HEK293T (cell line): ENCODE data around the gene ANKRD62.
"Not testable (repeated sequence)": the region's sequence is repeated elsewhere in the genome, so short reads cannot be mapped to it uniquely, and the experiment has no call there.

Experiments used
- CTCF ChIA-PET: fragments of 350-600 bp; formaldehyde crosslinking; extraction: SDS; loops from one replicate; lab custom pipeline; 2021; ENCODE audit warnings: antibody characterized with exemption, inconsistent platforms; lab: Yijun Ruan, JAX
- POLR2A ChIA-PET: fragments of 350-600 bp; formaldehyde crosslinking; extraction: SDS; loops from one replicate; lab custom pipeline; 2020; ENCODE audit warnings: antibody characterized with exemption, inconsistent platforms; lab: Yijun Ruan, JAX
- DNase-seq: peaks from one replicate; pipeline ENCODE4 v3.0.0; 2012; ENCODE audit warnings: mixed read lengths; ENCODE audit errors: extremely low spot score
- ARNT ChIP-seq: fragments of 450-650 bp; IDR thresholded peaks from 2 replicates; pipeline ENCODE4 v1.6.1; 2017; ENCODE audit warnings: mild to moderate bottlenecking
- BHLHE40 ChIP-seq: fragments of 450-650 bp; IDR thresholded peaks from 2 replicates; pipeline ENCODE4 v1.6.1; 2016; ENCODE audit warnings: mild to moderate bottlenecking, moderate library complexity, borderline replicate concordance
- CTBP1 ChIP-seq: fragments of 450-650 bp; IDR thresholded peaks from 2 replicates; pipeline ENCODE4 v1.6.1; 2016; ENCODE audit warnings: borderline replicate concordance
- ELF4 ChIP-seq: fragments of 450-650 bp; IDR thresholded peaks from 2 replicates; pipeline ENCODE4 v1.6.1; 2017; ENCODE audit warnings: antibody characterized with exemption
- FOXA1 ChIP-seq: fragments of 450-650 bp; IDR thresholded peaks from 2 replicates; pipeline ENCODE4 v1.6.1; 2016; ENCODE audit warnings: mild to moderate bottlenecking
- FOXK2 ChIP-seq: fragments of 450-650 bp; IDR thresholded peaks from 2 replicates; pipeline ENCODE4 v1.6.1; 2016; ENCODE audit warnings: mild to moderate bottlenecking
- FOXM1 ChIP-seq: fragments of 450-650 bp; IDR thresholded peaks from 2 replicates; pipeline ENCODE4 v1.6.1; 2017; ENCODE audit warnings: mild to moderate bottlenecking, borderline replicate concordance
- HDGF ChIP-seq: fragments of 450-650 bp; IDR thresholded peaks from 2 replicates; pipeline ENCODE4 v1.6.1; 2017; ENCODE audit warnings: antibody characterized with exemption, borderline replicate concordance
- L3MBTL2 ChIP-seq: fragments of 450-650 bp; conservative IDR thresholded peaks from 2 replicates; pipeline ENCODE4 v1.6.1; 2016; ENCODE audit warnings: mild to moderate bottlenecking
- LEF1 ChIP-seq: fragments of 450-650 bp; IDR thresholded peaks from 2 replicates; pipeline ENCODE4 v1.6.1; 2017; ENCODE audit warnings: mild to moderate bottlenecking, borderline replicate concordance
- NFRKB ChIP-seq: fragments of 450-650 bp; IDR thresholded peaks from 2 replicates; pipeline ENCODE4 v1.6.1; 2016; ENCODE audit warnings: mild to moderate bottlenecking, moderate library complexity
- PKNOX1 ChIP-seq: fragments of 450-650 bp; IDR thresholded peaks from 2 replicates; pipeline ENCODE4 v1.6.1; 2016
- SP1 ChIP-seq: fragments of 450-650 bp; IDR thresholded peaks from 2 replicates; pipeline ENCODE4 v1.6.1; 2017
- SUZ12 ChIP-seq: fragments of 450-650 bp; IDR thresholded peaks from 2 replicates; pipeline ENCODE4 v1.6.1; 2016; ENCODE audit warnings: mild to moderate bottlenecking
- TARDBP ChIP-seq: fragments of 450-650 bp; IDR thresholded peaks from 2 replicates; pipeline ENCODE4 v1.6.1; 2016
- ZNF384 ChIP-seq: fragments of 450-650 bp; IDR thresholded peaks from 2 replicates; pipeline ENCODE4 v1.6.1; 2016

The ANKRD62 gene

GRCh38 chr18:12065397-12065796 lies 28.2 kb upstream of the ANKRD62 start:
- ChIA-PET CTCF (no interaction called here), POLR2A (no interaction called here)
- DNase-seq, result no peak
- no peak for TF ChIP-seq FOXA1
- TF ChIP-seq BHLHE40, result no peak
- no peak for TF ChIP-seq CTBP1
- TF ChIP-seq TARDBP, result no peak
- TF ChIP-seq ARNT, result no peak
- no peak for TF ChIP-seq L3MBTL2
- no peak for TF ChIP-seq LEF1
- no peak for TF ChIP-seq SP1
- TF ChIP-seq HDGF, result no peak
- TF ChIP-seq ZNF384, result no peak
- TF ChIP-seq PKNOX1, result no peak

- ChIA-PET CTCF (no interaction called here), POLR2A (no interaction called here)
These were observed 26.6 kb upstream of the ANKRD62 start for GRCh38 chr18:12066910-12067511.

GRCh38 chr18:12067671-12068070 lies 26.0 kb upstream of the ANKRD62 start:
- ChIA-PET CTCF (no interaction called here), POLR2A (no interaction called here)

More at GRCh38 chr18:12066910-12067511, 26.6 kb upstream of the ANKRD62 start:
- no peak for DNase-seq
- no peak for TF ChIP-seq ZNF384
- TF ChIP-seq FOXK2, result no peak
- TF ChIP-seq FOXA1, result no peak

GRCh38 chr18:12068316-12068949 lies 25.2 kb upstream of the ANKRD62 start:
- CTCF ChIA-PET, DNase-seq, POLR2A ChIA-PET: not testable (repeated sequence)

More at GRCh38 chr18:12067671-12068070, 26.0 kb upstream of the ANKRD62 start:
- TF ChIP-seq LEF1, result no peak
- no peak for TF ChIP-seq SP1
- no peak for TF ChIP-seq SUZ12
- no peak for TF ChIP-seq L3MBTL2
- TF ChIP-seq HDGF, result no peak
- no peak for TF ChIP-seq NFRKB
- no peak for TF ChIP-seq PKNOX1
- no peak for TF ChIP-seq BHLHE40
- TF ChIP-seq ELF4, result no peak
- TF ChIP-seq TARDBP, result no peak
- TF ChIP-seq FOXM1, result no peak
- no peak for TF ChIP-seq ZNF384
- no peak for TF ChIP-seq FOXA1
- no peak for TF ChIP-seq ARNT
- TF ChIP-seq CTBP1, result no peak
- TF ChIP-seq FOXK2, result no peak
- no peak for DNase-seq

GRCh38 chr18:12068950-12069320 lies 24.7 kb upstream of the ANKRD62 start:
- TF ChIP-seq FOXA1, result no peak
- TF ChIP-seq TARDBP, result no peak
- no peak for TF ChIP-seq ARNT
- no peak for TF ChIP-seq LEF1
- TF ChIP-seq L3MBTL2, result no peak
- TF ChIP-seq CTBP1, result no peak
- no peak for TF ChIP-seq SUZ12
- no peak for DNase-seq
- ChIA-PET POLR2A (no interaction called here), CTCF (no interaction called here)

GRCh38 chr18:12071066-12071465 lies 22.6 kb upstream of the ANKRD62 start:
- POLR2A ChIA-PET, DNase-seq, CTCF ChIA-PET: not testable (repeated sequence)

- POLR2A ChIA-PET, result no interaction called here
- TF ChIP-seq HDGF (no peak), FOXA1 (no peak), ZNF384 (no peak), NFRKB (no peak), SUZ12 (no peak), TARDBP (no peak), FOXM1 (no peak), CTBP1 (no peak)
- CTCF ChIA-PET, result no interaction called here
- DNase-seq, result no peak
These were observed 20.6 kb upstream of the ANKRD62 start for GRCh38 chr18:12072996-12073395.

GRCh38 chr18:12074736-12075135 lies 18.9 kb upstream of the ANKRD62 start:
- CTCF ChIA-PET, result interaction anchor here (0.8 kb wide), 1 partner anchor 162 kb away, joined by 3 read pairs; no protein-coding TSS in a partner anchor
- TF ChIP-seq NFRKB (no peak), TARDBP (no peak), ELF4 (no peak), FOXM1 (no peak), LEF1 (no peak), HDGF (no peak), L3MBTL2 (no peak), FOXA1 (no peak), ARNT (no peak)
- POLR2A ChIA-PET, result no interaction called here
- DNase-seq, result no peak
